GM13976 (cell line): ENCODE results near the gene FNDC8.

Source experiments
- DNase-seq: peaks from one replicate; pipeline ENCODE4 v3.0.0; 2012; ENCODE audit warnings: low spot score
- in situ Hi-C: fragments of 300-500 bp; cut with MboI; formaldehyde crosslinking; loops from one replicate; pipeline ENCODE4 v1.12.0; 2022; ENCODE audit warnings: low sequenced_read_pairs, mixed read lengths, inconsistent platforms; ENCODE audit not compliant: unreplicated experiment
- TF ChIP-seq, protein P1 (sequence below): IDR thresholded peaks from 2 replicates; pipeline ENCODE4 v1.5.1; 2012; ENCODE audit warnings: borderline replicate concordance, mild to moderate bottlenecking; ENCODE audit not compliant: insufficient read depth; ENCODE audit errors: extremely low read depth, missing control alignments, control extremely low read depth

FNDC8 gene

DNA sequence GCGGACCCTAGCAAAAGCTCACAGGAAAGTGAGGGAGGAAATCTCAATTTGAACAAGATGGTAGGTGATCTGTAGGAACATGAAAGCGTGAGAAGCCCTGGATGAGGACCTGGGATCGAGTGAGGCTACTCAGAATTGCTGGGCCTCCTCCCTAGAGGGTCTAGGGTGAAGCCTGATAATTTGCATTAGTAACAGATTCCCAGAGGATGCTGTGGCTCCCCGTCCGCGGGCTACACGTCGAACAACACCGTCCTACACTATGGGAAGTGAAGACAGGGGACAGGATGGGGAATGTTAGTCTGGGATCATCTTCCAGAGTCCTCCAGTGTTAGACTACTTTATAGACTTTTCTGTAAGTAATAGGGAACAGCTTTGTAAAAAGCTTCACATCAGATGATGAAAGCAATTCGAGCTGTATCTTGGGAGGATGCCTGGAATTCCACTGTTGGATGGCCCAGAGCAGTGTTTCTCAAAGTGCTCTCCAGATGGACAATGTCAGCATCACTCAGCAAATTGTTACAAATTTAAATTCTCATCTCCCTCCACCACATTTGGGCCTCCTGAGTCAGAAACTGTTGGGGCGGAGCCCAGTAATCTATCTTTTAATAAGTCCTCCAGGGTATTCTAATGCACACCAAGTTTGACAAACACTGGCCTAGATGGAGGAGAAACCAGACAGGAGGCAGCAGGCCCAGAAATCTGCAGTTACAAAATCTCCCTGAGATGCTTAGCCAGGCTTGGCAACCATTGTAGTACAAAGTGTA is 6.5 kb downstream of the FNDC8 start:
- in situ Hi-C loops = no loop called here
- TF ChIP-seq, protein P1, sequence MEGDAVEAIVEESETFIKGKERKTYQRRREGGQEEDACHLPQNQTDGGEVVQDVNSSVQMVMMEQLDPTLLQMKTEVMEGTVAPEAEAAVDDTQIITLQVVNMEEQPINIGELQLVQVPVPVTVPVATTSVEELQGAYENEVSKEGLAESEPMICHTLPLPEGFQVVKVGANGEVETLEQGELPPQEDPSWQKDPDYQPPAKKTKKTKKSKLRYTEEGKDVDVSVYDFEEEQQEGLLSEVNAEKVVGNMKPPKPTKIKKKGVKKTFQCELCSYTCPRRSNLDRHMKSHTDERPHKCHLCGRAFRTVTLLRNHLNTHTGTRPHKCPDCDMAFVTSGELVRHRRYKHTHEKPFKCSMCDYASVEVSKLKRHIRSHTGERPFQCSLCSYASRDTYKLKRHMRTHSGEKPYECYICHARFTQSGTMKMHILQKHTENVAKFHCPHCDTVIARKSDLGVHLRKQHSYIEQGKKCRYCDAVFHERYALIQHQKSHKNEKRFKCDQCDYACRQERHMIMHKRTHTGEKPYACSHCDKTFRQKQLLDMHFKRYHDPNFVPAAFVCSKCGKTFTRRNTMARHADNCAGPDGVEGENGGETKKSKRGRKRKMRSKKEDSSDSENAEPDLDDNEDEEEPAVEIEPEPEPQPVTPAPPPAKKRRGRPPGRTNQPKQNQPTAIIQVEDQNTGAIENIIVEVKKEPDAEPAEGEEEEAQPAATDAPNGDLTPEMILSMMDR = no peak
- DNase-seq = no peak

DNA sequence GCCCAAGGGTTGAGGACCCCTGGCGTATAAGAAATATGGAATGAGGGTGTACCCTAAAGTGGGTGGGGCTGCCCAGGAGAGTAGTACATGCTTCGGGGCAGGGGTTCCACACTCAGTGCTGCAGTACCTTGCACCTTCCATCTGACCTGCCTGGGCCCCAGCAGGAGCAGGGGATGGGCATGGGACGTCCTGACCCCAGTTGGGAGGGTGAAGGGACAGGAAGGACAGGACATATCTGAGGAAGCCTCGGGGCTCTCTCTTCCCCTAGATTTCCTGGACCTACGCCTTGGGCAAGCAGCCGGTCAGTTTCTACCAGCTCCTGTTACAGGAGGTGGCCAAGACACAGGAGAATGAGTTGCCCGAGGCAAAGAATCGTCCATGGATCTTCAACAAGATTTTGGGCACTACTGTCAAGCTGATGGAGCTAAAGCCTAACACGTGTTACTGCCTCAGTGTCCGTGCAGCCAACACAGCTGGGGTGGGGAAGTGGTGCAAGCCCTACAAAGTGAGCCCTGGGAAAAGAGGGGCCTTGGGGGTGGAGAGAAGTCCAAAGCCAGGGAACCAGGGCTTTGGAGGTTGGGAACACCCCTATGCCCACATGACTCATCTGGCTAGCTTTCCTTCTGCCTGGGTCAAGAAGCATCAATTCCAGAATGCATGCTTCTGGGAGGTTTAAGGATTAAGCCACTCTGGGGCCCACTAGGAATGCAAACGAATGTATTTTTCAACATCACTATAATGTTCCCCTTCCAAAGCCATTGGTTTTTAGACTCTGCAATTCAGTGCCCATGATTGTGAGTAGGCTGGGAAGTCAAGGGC is 7.9 kb downstream of the FNDC8 start:
- TF ChIP-seq, protein P1 = no peak
- in situ Hi-C loops = no loop called here
- DNase-seq = no peak

DNA sequence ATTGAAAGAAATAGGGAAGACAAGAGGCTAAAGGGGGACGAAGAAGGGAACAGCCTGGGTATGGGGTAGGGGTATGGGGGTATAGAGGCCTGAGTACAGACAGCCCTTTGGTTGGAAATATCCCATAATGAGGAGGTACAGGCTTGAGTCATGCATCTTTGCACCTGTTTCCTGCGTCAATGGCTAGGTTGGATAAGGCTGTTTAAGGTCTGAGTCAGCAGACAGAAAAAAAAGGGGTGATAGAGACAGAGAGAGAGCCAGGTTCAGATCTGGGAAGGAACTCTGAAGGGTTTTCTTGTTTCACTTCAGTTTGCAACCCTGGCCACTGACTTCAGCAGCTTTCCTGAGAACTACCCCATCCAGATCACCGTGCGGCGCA is 8.5 kb downstream of the FNDC8 start:
- DNase-seq = no peak
- in situ Hi-C loops = no loop called here

DNA sequence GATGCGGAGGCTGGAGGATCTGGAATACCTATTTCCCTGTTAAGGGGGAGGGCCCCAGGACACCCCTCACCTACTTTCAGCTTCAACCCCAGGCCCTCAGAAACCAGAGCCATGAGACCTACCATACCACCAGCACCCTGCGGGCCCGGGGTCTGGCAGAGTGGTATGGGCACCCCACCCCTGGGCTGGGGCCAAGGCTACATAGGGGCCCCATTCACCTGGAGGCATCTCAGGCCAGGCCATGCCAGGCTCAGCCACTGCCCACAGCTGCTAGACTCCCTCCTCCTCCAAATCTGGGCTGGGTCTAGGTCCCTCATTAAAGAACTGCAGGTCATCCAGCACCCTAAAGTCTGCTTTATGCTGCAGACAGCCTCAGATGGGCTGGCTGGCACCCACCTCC is 9.0 kb downstream of the FNDC8 start:
- in situ Hi-C loops = no loop called here
- TF ChIP-seq, protein P1 = no peak
- no peak for DNase-seq

More for the DNA sequence above, 8.5 kb downstream of the FNDC8 start:
- TF ChIP-seq, protein P1 = no peak

DNA sequence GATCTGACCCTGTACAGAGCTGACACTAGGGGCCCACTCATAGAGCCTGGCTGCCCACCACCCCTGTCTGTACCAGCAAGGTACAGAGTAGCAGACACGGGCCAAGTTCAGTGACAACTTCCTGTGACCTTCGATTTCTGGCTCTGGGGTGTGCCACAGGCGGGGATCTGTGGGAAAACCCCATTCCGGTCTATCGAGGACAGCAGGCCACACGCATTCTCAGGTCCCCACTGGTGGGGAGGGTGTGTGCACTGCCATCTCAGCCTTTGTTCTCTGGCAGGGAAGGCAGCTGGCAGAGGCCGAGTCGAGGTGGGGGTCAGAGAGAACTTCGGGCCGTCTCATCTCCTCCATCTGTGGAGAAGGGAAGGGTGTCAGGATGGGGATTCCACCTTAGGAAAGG is 10.7 kb downstream of the FNDC8 start:
- no peak for DNase-seq
- TF ChIP-seq, protein P1 = no peak
- in situ Hi-C loops = no loop called here

DNA sequence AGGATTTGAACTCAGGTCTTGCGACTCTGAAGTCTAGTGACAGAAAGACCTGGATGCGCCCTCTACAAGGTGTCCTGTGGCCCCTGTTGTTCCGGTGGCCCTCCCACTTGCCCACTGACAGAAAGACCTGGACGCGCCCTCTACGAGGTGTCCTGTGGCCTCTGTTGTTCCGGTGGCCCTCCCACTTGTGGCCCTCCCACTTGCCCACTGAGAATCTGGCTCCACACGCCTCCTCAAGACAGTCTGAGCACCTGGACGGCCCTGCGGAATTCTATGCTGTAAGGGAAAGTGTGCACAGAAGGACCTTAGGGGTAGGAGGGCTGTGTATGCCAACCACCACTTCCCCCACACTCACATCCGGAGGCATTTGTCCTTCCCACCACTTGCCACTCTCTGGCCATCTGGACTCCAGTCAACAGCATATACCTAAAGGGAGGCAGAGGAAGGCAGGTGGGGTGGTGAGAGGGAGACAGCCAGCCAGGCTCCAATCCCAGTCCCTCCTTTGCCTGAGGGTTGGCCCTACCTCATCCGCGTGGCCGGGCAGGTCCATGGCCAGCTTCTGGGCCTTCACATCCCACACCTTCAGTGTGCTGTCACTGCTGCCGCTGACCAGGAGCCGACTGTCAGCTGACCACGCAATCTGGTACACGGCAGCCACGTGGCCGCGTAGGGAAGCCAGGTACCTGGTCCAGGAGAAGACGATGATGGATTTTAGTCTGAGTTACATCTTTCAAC is 11.6 kb downstream of the FNDC8 start:
- in situ Hi-C loops = no loop called here
- DNase-seq = no peak
- TF ChIP-seq, protein P1 = no peak
